K562 (cell line): ENCODE data around the gene CR2. TPM values are rescaled to one million over a fixed set of nuclear protein-coding genes. Genes with fewer than 3 reads are reported as not detected.
"Not testable (repeated sequence)": the region's sequence is repeated elsewhere in the genome, so short reads cannot be mapped to it uniquely, and the experiment has no call there.

Experiments used
- ATAC-seq: fragments of 200-7000 bp; cut with Tn5 transposase; 3 replicates; pipeline ENCODE4 v1.9.1; 2020; ENCODE audit warnings: moderate library complexity
- BruUV-seq: library from RNA; stranded (reverse); fragments of 400-500 nt; replicated peaks from 2 replicates; lab custom pipeline; 2021; lab: Mats Ljungman, UMichigan
- CTCF ChIA-PET: fragments of 300-600 bp; formaldehyde crosslinking; extraction: SDS; loops from one replicate; lab custom pipeline; 2021; ENCODE audit warnings: low intra/inter-chr PET ratio; lab: Yijun Ruan, JAX
- POLR2A ChIA-PET: fragments of 300-600, 350-650 bp; sonication (Branson Sonifier 250); formaldehyde crosslinking; extraction: SDS; loops from one replicate; lab custom pipeline; 2021; ENCODE audit warnings: antibody characterized with exemption, inconsistent platforms; lab: Yijun Ruan, JAX
- DNase-seq, 4 experiments: peaks; one replicate each; pipeline versions ENCODE4 v3.0.0 to v3.0.0-alpha.2; 2011 to 2018; ENCODE audit warnings: low spot score in 3 of 4, mixed read lengths in 3 of 4; ENCODE audit errors: extremely low read depth in 1 of 4
- FAIRE-seq: peaks from 2 replicates; lab custom pipeline; 2011; peaks lifted over from hg19 to GRCh38; lab: Jason Lieb, UNC
- H2AFZ ChIP-seq: 2 replicates; pipeline ENCODE4 v1.6.0; 2011; ENCODE audit warnings: low read depth, low read length, control low read depth, inconsistent platforms
- H3K27ac ChIP-seq: fragments of 200-600 bp; 3 replicates; pipeline ENCODE4 v1.8.0; 2011; ENCODE audit warnings: low read depth, mild to moderate bottlenecking, control low read depth, inconsistent platforms, low read length, moderate library complexity, mixed read lengths; ENCODE audit errors: extremely low read depth
- H3K27me3 ChIP-seq, 2 experiments: fragments of 300-600 bp in 1 of 2; 2 replicates in 1 of 2; 3 replicates in 1 of 2; pipeline versions ENCODE4 v1.6.0 to v1.8.0; 2011; ENCODE audit warnings: inconsistent platforms in 2 of 2, low read length in 2 of 2, mild to moderate bottlenecking in 1 of 2, mixed read lengths in 1 of 2, moderate library complexity in 1 of 2; ENCODE audit not compliant: control insufficient read depth in 2 of 2, insufficient read depth in 2 of 2
- H3K36me3 ChIP-seq: fragments of 300-600 bp; 3 replicates; pipeline ENCODE4 v1.8.0; 2011; ENCODE audit warnings: mild to moderate bottlenecking, low read length, inconsistent platforms; ENCODE audit not compliant: control insufficient read depth, insufficient read depth
- H3K4me1 ChIP-seq, 2 experiments: fragments of 200-600 bp in 1 of 2; replicated peaks in 1 of 2; 2 replicates in 1 of 2; 3 replicates in 1 of 2; pipeline versions ENCODE4 v1.5.1 to v1.8.0; 2011; ENCODE audit warnings: inconsistent platforms in 2 of 2, low read length in 2 of 2, mild to moderate bottlenecking in 1 of 2, mixed read lengths in 1 of 2, moderate library complexity in 1 of 2; ENCODE audit not compliant: control insufficient read depth in 2 of 2, insufficient read depth in 2 of 2
- H3K4me2 ChIP-seq: 2 replicates; pipeline ENCODE4 v1.6.1; 2011; ENCODE audit warnings: low read length, control low read depth, inconsistent platforms, mixed read lengths; ENCODE audit not compliant: insufficient read depth
- H3K4me3 ChIP-seq: fragments of 200-600 bp; sonication (generic), shearing (Covaris generic); 2 replicates; pipeline ENCODE4 v1.5.1; 2016; ENCODE audit warnings: control low read depth, inconsistent platforms
- H3K79me2 ChIP-seq: fragments of 200-600 bp; 3 replicates; pipeline ENCODE4 v1.8.0; 2011; ENCODE audit warnings: low read length, inconsistent platforms; ENCODE audit not compliant: control insufficient read depth, insufficient read depth
- H3K9ac ChIP-seq, 2 experiments: 2 replicates each; pipeline versions ENCODE4 v1.6.0 to v1.6.1; 2011; ENCODE audit warnings: low read depth in 2 of 2, low read length in 2 of 2, control low read depth in 1 of 2, inconsistent platforms in 1 of 2, mild to moderate bottlenecking in 1 of 2, mixed read lengths in 1 of 2; ENCODE audit not compliant: insufficient read depth in 1 of 2
- H3K9me1 ChIP-seq: one replicate; pipeline ENCODE4 v1.6.0; 2011; ENCODE audit warnings: inconsistent platforms, mild to moderate bottlenecking, low read length, moderate library complexity; ENCODE audit not compliant: control insufficient read depth, insufficient read depth
- H3K9me3 ChIP-seq: replicated peaks from 2 replicates; pipeline ENCODE4 v1.5.1; 2011; ENCODE audit warnings: low read depth, low read length, inconsistent platforms; ENCODE audit not compliant: control insufficient read depth, insufficient read depth
- H4K20me1 ChIP-seq: replicated peaks from 2 replicates; pipeline ENCODE4 v1.6.1; 2011; ENCODE audit warnings: low read length, inconsistent platforms, mixed read lengths; ENCODE audit not compliant: control insufficient read depth, insufficient read depth
- WGBS: fragments of 100-300 bp; shearing (Covaris generic); methylation state at CpG from one replicate; pipeline ENCODE4 v1.1.6; 2016; ENCODE audit warnings: low coverage, mixed read lengths; ENCODE audit not compliant: insufficient coverage; ENCODE audit errors: missing lambda C conversion rate; 5-methylcytosine and 5-hydroxymethylcytosine counted together
- in situ Hi-C: fragments of 300-500 bp; cut with MboI; formaldehyde crosslinking; loops from 4 replicates; pipeline ENCODE4 v1.15.0; 2018; ENCODE audit warnings: inconsistent platforms, mixed read lengths
- intact Hi-C: fragments of 100-400 bp; cut with micrococcal nuclease; formaldehyde crosslinking; loops from 2 replicates; pipeline ENCODE4 v1.14.2; 2022
- polyA plus RNA-seq, 8 experiments: library from polyadenylated mRNA; depleted of rRNA in 4 of 8; stranded (reverse) in 5 of 8; unstranded in 3 of 8; fragments of >200 nt; fragmentation: Nextera tagmentation in 2 of 8; fragmentation: Illumina TruSeq in 1 of 8; extraction: Ambion mirVana in 2 of 8; extraction: Trizol in 1 of 8; gene quantifications; 2 replicates each; pipeline versions ENCODE4 v1.2.1 to v1.2.3, GENCODE V29; 2011 to 2014; ENCODE audit warnings: inconsistent platforms in 1 of 8, missing spikeins in 1 of 8
- total RNA-seq, 7 experiments: library from RNA; depleted of rRNA in 6 of 7; stranded (reverse); fragments of >200 nt in 6 of 7; fragmentation: Illumina TruSeq in 2 of 7; extraction: Trizol in 2 of 7; gene quantifications; 2 replicates each; pipeline versions ENCODE4 v1.2.1 to v1.2.3, GENCODE V29; 2011 to 2021; ENCODE audit warnings: low replicate concordance in 1 of 7

Gene CR2
- total and polyA plus RNA-seq, 9 of the 15 experiments (the other 6 are each of a cell fraction or from before 2014, with no cell fraction given) = 0.07 to 0.67 (median 0.37) TPM

DNA sequence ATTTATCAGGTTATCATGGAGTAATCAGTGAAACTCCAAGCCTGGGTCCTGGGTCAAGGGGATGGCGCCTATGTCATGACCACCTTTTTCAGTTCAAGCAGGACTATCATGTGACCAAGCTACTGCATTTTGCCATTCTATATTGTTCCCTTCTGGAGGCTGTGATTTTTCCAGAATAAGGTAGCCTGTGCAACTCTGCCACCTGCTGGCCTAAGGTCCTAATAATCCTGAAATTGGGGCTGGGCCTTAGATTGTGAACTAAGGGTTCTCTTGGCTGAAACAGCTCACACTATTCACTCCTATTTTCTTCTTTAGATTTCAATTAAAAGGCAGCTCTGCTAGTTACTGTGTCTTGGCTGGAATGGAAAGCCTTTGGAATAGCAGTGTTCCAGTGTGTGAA is 74.3 kb downstream of the CR2 start:
- no CpG with 5 or more reads among the region's 1 CpG for WGBS
- intact Hi-C loops = not testable (repeated sequence)

DNA sequence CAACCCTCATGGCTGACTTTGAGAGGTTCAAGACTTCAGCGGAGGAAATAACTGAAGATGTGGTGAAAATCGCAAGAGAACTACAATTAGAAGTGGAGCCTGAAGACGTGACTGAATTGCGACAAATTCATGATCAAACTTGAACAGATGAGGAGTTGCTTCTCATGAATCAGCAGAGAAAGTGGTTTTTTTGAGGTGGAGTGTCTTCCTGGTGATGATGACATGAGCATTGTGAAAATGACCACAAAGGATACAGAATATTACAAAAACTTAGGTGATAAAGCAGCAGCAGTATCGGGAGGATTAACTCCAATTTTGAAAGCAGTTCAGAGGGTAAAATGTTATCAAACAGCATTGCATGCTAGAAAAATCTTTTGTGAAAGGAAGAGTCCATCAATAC is 82.1 kb downstream of the CR2 start:
- H3K79me2 ChIP-seq, DNase-seq, CTCF ChIA-PET, H3K27me3 ChIP-seq, H4K20me1 ChIP-seq, FAIRE-seq, H3K9ac ChIP-seq, H3K27ac ChIP-seq, ATAC-seq, H3K36me3 ChIP-seq, H2AFZ ChIP-seq, H3K9me1 ChIP-seq, H3K4me1 ChIP-seq, H3K4me3 ChIP-seq, H3K4me2 ChIP-seq, in situ Hi-C loops, BruUV-seq, H3K9me3 ChIP-seq, POLR2A ChIA-PET, intact Hi-C loops: not testable (repeated sequence)
- no CpG with 5 or more reads among the region's 5 CpGs for WGBS

More for the DNA sequence above, 74.3 kb downstream of the CR2 start:
- in situ Hi-C loops, DNase-seq, H3K79me2 ChIP-seq, H2AFZ ChIP-seq, POLR2A ChIA-PET, CTCF ChIA-PET, BruUV-seq, H3K9ac ChIP-seq, H3K9me1 ChIP-seq, H3K9me3 ChIP-seq, H3K36me3 ChIP-seq, H3K4me2 ChIP-seq, H4K20me1 ChIP-seq, H3K4me1 ChIP-seq, H3K27ac ChIP-seq, H3K27me3 ChIP-seq, H3K4me3 ChIP-seq: not testable (repeated sequence)
- FAIRE-seq = peak; percentile 69
- ATAC-seq = peak; percentile 84

Other genes starting within 250 kb of the CR2 start
- gene CD55, start 132.7 kb upstream of the CR2 start, total RNA-seq (2014; rRNA removed) = 98.4 and 112 TPM in 2 replicates
- 96.2 and 124 TPM in 2 replicates for gene CD55, start 132.7 kb upstream of the CR2 start, total RNA-seq (2014; rRNA removed; fragmentation: Illumina TruSeq; extraction: Trizol)
- 81.5 and 84.0 TPM in 2 replicates for gene CD55, start 132.7 kb upstream of the CR2 start, total RNA-seq (2015; rRNA removed; fragmentation: Illumina TruSeq; extraction: Trizol)
- 96.0 and 104 TPM in 2 replicates for gene CD55, start 132.7 kb upstream of the CR2 start, total RNA-seq (2021)
- gene CD55, start 132.7 kb upstream of the CR2 start, polyA plus RNA-seq (2011; rRNA removed) = 137 and 150 TPM in 2 replicates
- gene CD55, start 132.7 kb upstream of the CR2 start, polyA plus RNA-seq (2014; fragmentation: Illumina TruSeq; extraction: Trizol) = 94.8 and 144 TPM in 2 replicates
- 10 to 100 TPM; 17.7 to 29.4 TPM for gene CD55, start 132.7 kb upstream of the CR2 start, polyA plus RNA-seq (2014; fragmentation: Nextera tagmentation; extraction: Ambion mirVana)
- 97.0 and 98.6 TPM in 2 replicates for gene CD55, start 132.7 kb upstream of the CR2 start, polyA plus RNA-seq (2014; rRNA removed)
- 0.23 and 0.37 TPM in 2 replicates for gene CR1, start 41.8 kb downstream of the CR2 start, total RNA-seq (2014; rRNA removed)
- gene CR1, start 41.8 kb downstream of the CR2 start, total RNA-seq (2014; rRNA removed; fragmentation: Illumina TruSeq; extraction: Trizol) = 0.15 and 0.22 TPM in 2 replicates
- 0.18 and 0.23 TPM in 2 replicates for gene CR1, start 41.8 kb downstream of the CR2 start, total RNA-seq (2015; rRNA removed; fragmentation: Illumina TruSeq; extraction: Trizol)
- 0.20 and 0.47 TPM in 2 replicates for gene CR1, start 41.8 kb downstream of the CR2 start, total RNA-seq (2021)
- 0.13 and 0.18 TPM in 2 replicates for gene CR1, start 41.8 kb downstream of the CR2 start, polyA plus RNA-seq (2011; rRNA removed)
- 0.08 and 0.19 TPM in 2 replicates for gene CR1, start 41.8 kb downstream of the CR2 start, polyA plus RNA-seq (2014; fragmentation: Illumina TruSeq; extraction: Trizol)
- under 1 TPM; 0.07 to 0.15 TPM for gene CR1, start 41.8 kb downstream of the CR2 start, polyA plus RNA-seq (2014; fragmentation: Nextera tagmentation; extraction: Ambion mirVana)
- gene CR1, start 41.8 kb downstream of the CR2 start, polyA plus RNA-seq (2014; rRNA removed) = 0.12 and 0.20 TPM in 2 replicates
- gene CR1L, start 190.8 kb downstream of the CR2 start, total RNA-seq (2014; rRNA removed) = 10.1 and 11.9 TPM in 2 replicates
- 22.6 and 26.2 TPM in 2 replicates for gene CR1L, start 190.8 kb downstream of the CR2 start, total RNA-seq (2014; rRNA removed; fragmentation: Illumina TruSeq; extraction: Trizol)
- gene CR1L, start 190.8 kb downstream of the CR2 start, total RNA-seq (2015; rRNA removed; fragmentation: Illumina TruSeq; extraction: Trizol) = 12.7 and 14.2 TPM in 2 replicates
- gene CR1L, start 190.8 kb downstream of the CR2 start, total RNA-seq (2021) = 30.0 and 33.7 TPM in 2 replicates
- 37.8 and 45.4 TPM in 2 replicates for gene CR1L, start 190.8 kb downstream of the CR2 start, polyA plus RNA-seq (2011; rRNA removed)
- gene CR1L, start 190.8 kb downstream of the CR2 start, polyA plus RNA-seq (2014; fragmentation: Illumina TruSeq; extraction: Trizol) = 37.0 and 51.1 TPM in 2 replicates
- 10 to 100 TPM; 53.4 to 74.8 TPM for gene CR1L, start 190.8 kb downstream of the CR2 start, polyA plus RNA-seq (2014; fragmentation: Nextera tagmentation; extraction: Ambion mirVana)
- gene CR1L, start 190.8 kb downstream of the CR2 start, polyA plus RNA-seq (2014; rRNA removed) = 34.3 and 35.1 TPM in 2 replicates